ENCODE measurements around the gene AFMID. TPM values are rescaled to one million over a fixed set of nuclear protein-coding genes. Genes with fewer than 3 reads are reported as not detected.

The AFMID gene
- total and polyA plus RNA-seq, 2 donors (not counting 3 experiments of a cell fraction or from before 2014, with no cell fraction given), result 33.5 to 42.9 TPM

GRCh38 chr17:78184868-78185267 is 2.3 kb upstream of the AFMID start:
- CTCF ChIA-PET, result interaction anchor here (2.5 to 3.3 kb wide), 2 partner anchors 10 to 66 kb away, joined by 11 to 24 read pairs; no protein-coding TSS in a partner anchor
- Histone ChIP-seq H3K9me1 (replicated peaks; ENCODE audit: control insufficient read depth, extremely low read depth, insufficient read depth, low read length) (no peaks in the 10 kb centered on the region), H2AFZ (ENCODE audit: low read depth, low read length) (no peak overlapping the region), H3K36me3 (ENCODE audit: control insufficient read depth in 2 of 2, extremely low read depth in 1 of 2, insufficient read depth in 2 of 2, low read length in 2 of 2) (no peaks in the 10 kb centered on the region), H3K4me3 (replicated peaks in 1 of 3; ENCODE audit: insufficient read depth in 1 of 3, low read depth in 1 of 3, low read length in 3 of 3) (no peak overlapping the region), H3K4me1 (ENCODE audit: control insufficient read depth, extremely low read depth, insufficient read depth, low read length) (peaks cover 11% of the 10 kb centered on the region), H3K9me3 (replicated peaks; ENCODE audit: control insufficient read depth, insufficient read depth, low read length) (no peaks in the 10 kb centered on the region), H3K79me2 (ENCODE audit: control insufficient read depth, insufficient read depth, low read length) (peaks cover 19% of the 10 kb centered on the region), H3K27me3 (ENCODE audit: control insufficient read depth in 2 of 2, insufficient read depth in 2 of 2, low read length in 2 of 2) (no peaks in the 10 kb centered on the region), H3K4me2 (ENCODE audit: insufficient read depth, low read length) (no peak overlapping the region), H3K27ac (ENCODE audit: insufficient read depth, low read depth, low read length) (no peak overlapping the region), H3K9ac (replicated peaks; ENCODE audit: extremely low read depth, insufficient read depth, low read length) (no peak overlapping the region), H4K20me1 (replicated peaks; ENCODE audit: control insufficient read depth, extremely low read depth, insufficient read depth, low read length) (no peaks in the 10 kb centered on the region)
- no TSS peak for BruUV-seq (replicated peaks)
- TF ChIP-seq CTCF (IDR thresholded peaks at IDR 0.05; ENCODE audit: extremely low read depth in 1 of 2, insufficient read depth in 1 of 2, low read depth in 1 of 2, low read length in 2 of 2) (no peak), MAX (IDR thresholded peaks at IDR 0.05; ENCODE audit: insufficient read depth, insufficient read length) (no peak), POLR2A (IDR thresholded peaks at IDR 0.05; ENCODE audit: low read depth, low read length) (no peak), MYC (IDR thresholded peaks at IDR 0.05; ENCODE audit: low read depth, low read length) (no peak), EZH2 (IDR thresholded peaks at IDR 0.05; ENCODE audit: borderline replicate concordance, low read depth, low read length, severe bottlenecking) (no peak), POLR2AphosphoS5 (IDR thresholded peaks at IDR 0.05; ENCODE audit: insufficient read depth, low read depth, low read length) (no peak), FOS (IDR thresholded peaks at IDR 0.05; ENCODE audit: borderline replicate concordance, insufficient read depth, low read length) (no peak), GATA2 (IDR thresholded peaks at IDR 0.05; ENCODE audit: insufficient read depth, insufficient read length, low read depth, low read length) (no peak), JUN (IDR thresholded peaks at IDR 0.05; ENCODE audit: borderline replicate concordance, insufficient read depth, insufficient read length, low read depth) (no peak)
- dilution Hi-C loops (cut with MboI; ENCODE audit: extremely low pct_ligation_motif_present, low sequenced_read_pairs), result no loop called here
- POLR2A ChIA-PET, result no interaction called here
- no peak for FAIRE-seq
- no peak for DNase-seq (ENCODE audit: low read depth, low spot score)
- intact Hi-C loops (cut with micrococcal nuclease), result loop anchor here (5.0 kb wide), 2 partner anchors 228 to 353 kb away; partner anchors contain the start of gene TNRC6C
